ENCODE data around the gene KRTAP13-4.

Gene KRTAP13-4
- 0 reads per million in 2 donors for total RNA-seq

GRCh38 chr21:30430170-30430655 is at the start of gene KRTAP13-4:
Gene KRTAP13-4 (plus strand): TSS chr21:30430220. CDS start chr21:30430276, 56 bp downstream.
- no peak for DNase-seq

- no peak for DNase-seq
These were observed 47.8 kb upstream of the KRTAP13-4 start for GRCh38 chr21:30382201-30382600.

- no peak for DNase-seq
These were observed 38.5 kb upstream of the KRTAP13-4 start for GRCh38 chr21:30391492-30392025.

DNA sequence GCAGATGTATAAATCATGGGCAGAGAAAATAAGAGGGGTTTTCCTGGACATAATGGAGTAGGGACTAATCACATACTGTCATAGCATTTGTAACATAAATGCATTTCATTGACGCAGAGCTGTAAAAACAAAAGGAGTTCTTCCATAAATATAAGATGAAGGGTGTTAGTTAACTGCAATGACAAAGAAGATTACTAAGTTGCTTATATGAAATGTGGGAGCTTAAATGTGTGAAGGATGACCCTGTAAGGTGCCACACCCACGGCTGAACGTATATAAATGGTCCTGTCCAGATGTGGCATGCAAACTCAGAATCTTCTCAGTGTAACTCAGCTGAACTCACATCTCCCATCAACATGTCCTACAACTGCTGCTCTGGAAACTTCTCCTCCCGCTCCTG is 34.3 kb upstream of the KRTAP13-4 start, which contains the start of gene KRTAP13-1:
TSS of gene KRTAP13-1 (plus strand) at position 301 of the 400 bp plus-strand sequence. CDS start at position 357, 56 bp downstream.
- DNase-seq, result no peak

GRCh38 chr21:30408782-30409494 is 21.1 kb upstream of the KRTAP13-4 start:
- DNase-seq, result no peak

- no peak for DNase-seq
These were observed 14.0 kb upstream of the KRTAP13-4 start for GRCh38 chr21:30415993-30416392.

DNA sequence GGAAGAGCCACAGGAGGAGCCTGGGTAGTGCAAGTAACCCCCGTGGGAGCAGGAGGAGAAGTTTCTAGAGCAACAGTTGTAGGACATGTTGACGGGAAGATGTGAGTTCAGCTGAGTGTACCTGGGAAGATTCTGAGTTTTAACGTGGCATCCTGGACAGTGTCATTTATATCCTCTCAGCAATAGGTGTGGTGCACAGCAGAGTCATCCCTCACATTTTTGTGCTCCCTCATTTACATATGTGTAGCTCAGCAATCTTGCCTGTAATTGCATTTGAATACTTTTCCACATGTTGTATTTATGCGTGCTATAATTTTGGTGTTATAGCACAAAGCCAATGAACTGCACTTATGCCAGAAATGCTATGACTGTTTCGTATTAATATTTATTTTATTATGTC is 4.2 kb upstream of the KRTAP13-4 start, which contains the start of gene KRTAP13-3:
TSS of gene KRTAP13-3 (minus strand) at position 101 of the 400 bp plus-strand sequence. CDS start at position 87, 14 bp downstream.
- DNase-seq, result no peak

GRCh38 chr21:30426731-30427130 is 3.3 kb upstream of the KRTAP13-4 start:
- DNase-seq, result no peak

- DNase-seq, result no peak
These were observed 4.1 kb downstream of the KRTAP13-4 start for GRCh38 chr21:30434033-30434631.

- DNase-seq, result no peak
These were observed 7.1 kb downstream of the KRTAP13-4 start for GRCh38 chr21:30437010-30437565.

- DNase-seq, result no peak
These were observed 10.0 kb downstream of the KRTAP13-4 start, which contains the start of gene KRTAP15-1 for GRCh38 chr21:30439975-30440374. Gene KRTAP15-1 (plus strand): TSS chr21:30440275. CDS start chr21:30440328, 53 bp downstream.

DNA sequence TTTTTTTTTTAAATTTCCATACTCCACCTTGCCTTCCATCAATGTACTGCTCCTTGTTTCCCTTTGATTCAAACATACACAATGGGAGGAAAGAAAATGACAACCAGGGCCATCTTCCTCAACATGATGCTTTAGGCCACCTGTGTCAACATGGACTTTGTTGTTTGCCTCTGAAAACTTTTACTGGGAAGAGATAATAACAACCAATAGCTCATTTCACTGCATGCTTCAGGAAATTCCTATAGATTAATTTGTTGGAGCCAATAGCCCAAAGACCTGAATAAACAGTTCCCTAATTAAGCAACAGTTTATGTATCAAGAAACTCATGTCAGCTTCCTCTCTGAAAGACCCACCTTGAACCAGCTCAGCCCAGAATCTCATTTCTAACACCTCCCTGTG is 13.2 kb downstream of the KRTAP13-4 start:
- DNase-seq, result no peak

GRCh38 chr21:30444204-30444603 is 14.2 kb downstream of the KRTAP13-4 start:
- DNase-seq, result no peak

DNA sequence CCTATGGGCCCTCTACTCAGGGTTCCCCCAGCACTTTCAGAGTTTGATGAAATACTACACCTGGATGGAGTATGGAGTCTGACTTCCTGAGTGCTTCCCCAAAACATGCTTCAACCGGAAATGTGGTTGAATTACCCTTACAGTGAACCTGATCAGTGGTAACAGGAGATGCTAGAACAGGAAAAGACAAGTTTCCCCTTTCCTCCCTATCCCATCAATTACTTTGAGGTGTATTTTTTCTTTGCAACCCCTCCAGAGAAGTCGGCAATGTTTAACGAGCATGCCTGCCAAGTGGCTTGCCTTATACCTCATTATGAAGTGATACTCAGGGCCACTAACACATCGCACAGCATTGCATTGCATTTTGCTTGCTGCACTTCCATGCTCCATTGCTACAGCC is 17.0 kb downstream of the KRTAP13-4 start:
- no peak for DNase-seq

- no peak for DNase-seq
These were observed 18.5 kb downstream of the KRTAP13-4 start for GRCh38 chr21:30448514-30448913.

DNA sequence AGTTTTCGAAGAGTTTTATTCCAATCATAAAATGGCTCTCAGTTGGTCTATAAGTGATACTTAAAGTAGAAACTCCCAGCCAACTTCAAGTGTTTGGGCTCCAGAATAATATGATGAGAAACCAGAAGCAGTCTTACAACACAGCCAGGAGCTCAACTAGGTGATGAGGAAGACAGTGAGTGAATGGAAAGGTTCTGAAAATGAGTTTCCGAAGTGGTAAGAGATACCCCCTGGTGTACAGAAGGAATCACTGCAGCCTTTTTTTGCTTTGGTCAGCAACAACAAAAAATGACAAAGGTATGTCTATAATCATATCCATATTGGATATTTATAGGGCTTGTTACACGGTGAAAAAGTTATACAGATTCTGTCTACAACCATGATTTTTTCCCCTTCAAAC is 33.7 kb downstream of the KRTAP13-4 start:
- DNase-seq, result no peak

- DNase-seq, result no peak
These were observed 39.1 kb downstream of the KRTAP13-4 start for GRCh38 chr21:30468900-30469714.

GRCh38 chr21:30478004-30478403 is 48.0 kb downstream of the KRTAP13-4 start:
- no peak for DNase-seq

DNA sequence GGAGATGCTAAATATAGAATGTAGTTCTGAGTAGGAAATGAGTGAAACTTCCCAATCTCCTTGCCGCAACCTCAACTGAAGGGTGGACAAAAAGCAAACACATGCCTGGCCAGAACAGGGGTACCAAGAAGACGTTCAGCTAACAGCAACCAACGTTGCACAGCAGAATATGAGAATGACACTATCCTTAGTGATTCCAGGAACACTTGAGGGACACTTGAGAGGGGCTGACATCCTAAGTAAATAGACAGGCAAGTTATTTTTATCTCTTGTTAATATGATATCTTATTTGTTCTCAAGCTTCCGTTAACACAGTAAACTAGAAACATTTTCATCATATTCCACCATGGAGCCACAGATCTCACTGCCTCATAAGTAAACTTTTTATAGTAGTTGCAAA is 49.2 kb downstream of the KRTAP13-4 start:
- DNase-seq, result no peak

- no peak for DNase-seq
These were observed 50.1 kb downstream of the KRTAP13-4 start, which contains the start of gene KRTAP19-1 for GRCh38 chr21:30480145-30480544. Gene KRTAP19-1 (minus strand): TSS chr21:30480367. CDS start chr21:30480317, 50 bp downstream.
